ENCODE results near the gene PPAN.
A peak's percentile ranks its signal among the peaks of the same experiment; 100 is the strongest.

PPAN gene

DNA sequence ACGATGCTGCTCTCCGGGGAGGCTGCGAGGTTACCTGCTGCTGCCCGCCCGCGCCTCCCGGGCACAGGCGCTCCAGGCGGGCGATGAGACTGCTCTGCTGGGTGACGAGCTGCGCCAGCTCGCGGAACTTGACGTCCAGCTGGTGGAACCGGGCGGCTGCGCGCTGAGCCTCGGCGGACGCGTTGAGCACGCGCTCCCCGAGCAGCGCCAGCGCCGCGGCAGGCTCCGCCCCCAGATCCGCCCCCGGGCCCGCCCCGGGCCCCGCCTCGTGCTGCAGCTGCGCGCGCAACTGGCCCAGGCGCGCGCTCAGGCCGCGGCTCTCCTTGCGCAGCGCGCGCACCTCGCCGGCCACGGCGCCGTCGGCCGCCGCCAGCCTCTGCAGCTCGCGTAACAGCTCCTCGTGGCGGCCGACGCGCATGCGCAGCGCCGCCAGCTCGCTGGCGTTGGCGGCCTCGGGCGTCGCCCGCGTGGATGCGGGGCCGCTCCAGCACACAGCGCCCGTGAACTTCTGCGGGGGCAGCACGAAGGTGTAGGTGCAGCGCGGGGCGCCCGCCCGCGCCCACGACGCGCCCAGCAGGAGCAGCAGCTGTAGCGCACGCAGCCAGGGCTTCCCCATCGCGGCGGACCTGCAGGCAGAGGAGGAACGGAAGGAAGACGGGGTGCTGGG, 10.1 kb upstream of the PPAN start (continued):
- TF ChIP-seq, protein P1, sequence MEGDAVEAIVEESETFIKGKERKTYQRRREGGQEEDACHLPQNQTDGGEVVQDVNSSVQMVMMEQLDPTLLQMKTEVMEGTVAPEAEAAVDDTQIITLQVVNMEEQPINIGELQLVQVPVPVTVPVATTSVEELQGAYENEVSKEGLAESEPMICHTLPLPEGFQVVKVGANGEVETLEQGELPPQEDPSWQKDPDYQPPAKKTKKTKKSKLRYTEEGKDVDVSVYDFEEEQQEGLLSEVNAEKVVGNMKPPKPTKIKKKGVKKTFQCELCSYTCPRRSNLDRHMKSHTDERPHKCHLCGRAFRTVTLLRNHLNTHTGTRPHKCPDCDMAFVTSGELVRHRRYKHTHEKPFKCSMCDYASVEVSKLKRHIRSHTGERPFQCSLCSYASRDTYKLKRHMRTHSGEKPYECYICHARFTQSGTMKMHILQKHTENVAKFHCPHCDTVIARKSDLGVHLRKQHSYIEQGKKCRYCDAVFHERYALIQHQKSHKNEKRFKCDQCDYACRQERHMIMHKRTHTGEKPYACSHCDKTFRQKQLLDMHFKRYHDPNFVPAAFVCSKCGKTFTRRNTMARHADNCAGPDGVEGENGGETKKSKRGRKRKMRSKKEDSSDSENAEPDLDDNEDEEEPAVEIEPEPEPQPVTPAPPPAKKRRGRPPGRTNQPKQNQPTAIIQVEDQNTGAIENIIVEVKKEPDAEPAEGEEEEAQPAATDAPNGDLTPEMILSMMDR (tag by site-specific recombination; IDR thresholded peaks at IDR 0.05): 0 out of 2 replicates have a peak, but pooled peaks have one; percentile 16
- TF ChIP-seq ZIC2 (tag by site-specific recombination; IDR thresholded peaks at IDR 0.05): peak; percentile 80
- TF ChIP-seq ZBTB8A (tag by site-specific recombination; IDR thresholded peaks at IDR 0.05): peak; percentile 51
- TF ChIP-seq, protein P2, sequence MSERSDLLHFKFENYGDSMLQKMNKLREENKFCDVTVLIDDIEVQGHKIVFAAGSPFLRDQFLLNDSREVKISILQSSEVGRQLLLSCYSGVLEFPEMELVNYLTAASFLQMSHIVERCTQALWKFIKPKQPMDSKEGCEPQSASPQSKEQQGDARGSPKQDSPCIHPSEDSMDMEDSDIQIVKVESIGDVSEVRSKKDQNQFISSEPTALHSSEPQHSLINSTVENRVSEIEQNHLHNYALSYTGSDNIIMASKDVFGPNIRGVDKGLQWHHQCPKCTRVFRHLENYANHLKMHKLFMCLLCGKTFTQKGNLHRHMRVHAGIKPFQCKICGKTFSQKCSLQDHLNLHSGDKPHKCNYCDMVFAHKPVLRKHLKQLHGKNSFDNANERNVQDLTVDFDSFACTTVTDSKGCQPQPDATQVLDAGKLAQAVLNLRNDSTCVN (tag by site-specific recombination; optimal IDR thresholded peaks at IDR 0.05): peak; percentile 78
- TF ChIP-seq, protein P3, sequence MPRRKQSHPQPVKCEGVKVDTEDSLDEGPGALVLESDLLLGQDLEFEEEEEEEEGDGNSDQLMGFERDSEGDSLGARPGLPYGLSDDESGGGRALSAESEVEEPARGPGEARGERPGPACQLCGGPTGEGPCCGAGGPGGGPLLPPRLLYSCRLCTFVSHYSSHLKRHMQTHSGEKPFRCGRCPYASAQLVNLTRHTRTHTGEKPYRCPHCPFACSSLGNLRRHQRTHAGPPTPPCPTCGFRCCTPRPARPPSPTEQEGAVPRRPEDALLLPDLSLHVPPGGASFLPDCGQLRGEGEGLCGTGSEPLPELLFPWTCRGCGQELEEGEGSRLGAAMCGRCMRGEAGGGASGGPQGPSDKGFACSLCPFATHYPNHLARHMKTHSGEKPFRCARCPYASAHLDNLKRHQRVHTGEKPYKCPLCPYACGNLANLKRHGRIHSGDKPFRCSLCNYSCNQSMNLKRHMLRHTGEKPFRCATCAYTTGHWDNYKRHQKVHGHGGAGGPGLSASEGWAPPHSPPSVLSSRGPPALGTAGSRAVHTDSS (tag by site-specific recombination; IDR thresholded peaks at IDR 0.05): no peak
- TF ChIP-seq ZNF514 (tag by site-specific recombination; IDR thresholded peaks at IDR 0.05): no peak
- TF ChIP-seq, protein P4, sequence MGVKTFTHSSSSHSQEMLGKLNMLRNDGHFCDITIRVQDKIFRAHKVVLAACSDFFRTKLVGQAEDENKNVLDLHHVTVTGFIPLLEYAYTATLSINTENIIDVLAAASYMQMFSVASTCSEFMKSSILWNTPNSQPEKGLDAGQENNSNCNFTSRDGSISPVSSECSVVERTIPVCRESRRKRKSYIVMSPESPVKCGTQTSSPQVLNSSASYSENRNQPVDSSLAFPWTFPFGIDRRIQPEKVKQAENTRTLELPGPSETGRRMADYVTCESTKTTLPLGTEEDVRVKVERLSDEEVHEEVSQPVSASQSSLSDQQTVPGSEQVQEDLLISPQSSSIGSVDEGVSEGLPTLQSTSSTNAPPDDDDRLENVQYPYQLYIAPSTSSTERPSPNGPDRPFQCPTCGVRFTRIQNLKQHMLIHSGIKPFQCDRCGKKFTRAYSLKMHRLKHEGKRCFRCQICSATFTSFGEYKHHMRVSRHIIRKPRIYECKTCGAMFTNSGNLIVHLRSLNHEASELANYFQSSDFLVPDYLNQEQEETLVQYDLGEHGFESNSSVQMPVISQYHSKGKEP (tag by site-specific recombination; IDR thresholded peaks at IDR 0.05): 0 out of 2 replicates have a peak, but pooled peaks have one; percentile 12
- TF ChIP-seq, protein P5, sequence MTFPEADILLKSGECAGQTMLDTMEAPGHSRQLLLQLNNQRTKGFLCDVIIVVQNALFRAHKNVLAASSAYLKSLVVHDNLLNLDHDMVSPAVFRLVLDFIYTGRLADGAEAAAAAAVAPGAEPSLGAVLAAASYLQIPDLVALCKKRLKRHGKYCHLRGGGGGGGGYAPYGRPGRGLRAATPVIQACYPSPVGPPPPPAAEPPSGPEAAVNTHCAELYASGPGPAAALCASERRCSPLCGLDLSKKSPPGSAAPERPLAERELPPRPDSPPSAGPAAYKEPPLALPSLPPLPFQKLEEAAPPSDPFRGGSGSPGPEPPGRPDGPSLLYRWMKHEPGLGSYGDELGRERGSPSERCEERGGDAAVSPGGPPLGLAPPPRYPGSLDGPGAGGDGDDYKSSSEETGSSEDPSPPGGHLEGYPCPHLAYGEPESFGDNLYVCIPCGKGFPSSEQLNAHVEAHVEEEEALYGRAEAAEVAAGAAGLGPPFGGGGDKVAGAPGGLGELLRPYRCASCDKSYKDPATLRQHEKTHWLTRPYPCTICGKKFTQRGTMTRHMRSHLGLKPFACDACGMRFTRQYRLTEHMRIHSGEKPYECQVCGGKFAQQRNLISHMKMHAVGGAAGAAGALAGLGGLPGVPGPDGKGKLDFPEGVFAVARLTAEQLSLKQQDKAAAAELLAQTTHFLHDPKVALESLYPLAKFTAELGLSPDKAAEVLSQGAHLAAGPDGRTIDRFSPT (tag by site-specific recombination; IDR thresholded peaks at IDR 0.05): peak; percentile 47; the same call in 1 of the 2 replicates
- TF ChIP-seq ZFHX2 (tag by site-specific recombination; conservative IDR thresholded peaks at IDR 0.05): peak; percentile 97
- no peak for TF ChIP-seq ZNF114 (tag by site-specific recombination; IDR thresholded peaks at IDR 0.05)
- 0 out of 2 replicates have a peak, but pooled peaks have one; percentile 67 for TF ChIP-seq ZNF785 (tag by site-specific recombination; IDR thresholded peaks at IDR 0.05)

DNA sequence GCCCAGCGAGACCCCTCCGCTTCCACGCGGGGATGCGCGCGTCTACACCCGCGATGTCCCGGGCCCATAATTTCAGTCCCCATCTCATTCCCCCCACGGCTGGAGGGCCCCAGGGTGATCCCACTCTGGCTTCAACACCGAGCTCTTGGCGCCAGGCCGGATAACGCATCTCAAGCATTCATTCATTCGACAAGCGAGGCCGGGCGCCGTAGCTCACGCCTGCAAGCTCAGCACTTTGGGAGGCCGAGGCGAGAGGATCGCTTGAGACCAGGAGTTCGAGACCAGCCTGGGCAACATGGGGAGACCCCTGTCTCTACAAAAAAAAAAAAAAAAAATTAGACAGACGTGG, 9.6 kb upstream of the PPAN start:
- POLR2A ChIA-PET: interaction anchor here (0.9 to 2.5 kb wide), 8 partner anchors 10 to 162 kb away, joined by 3 to 26 read pairs (median 4); partner anchors contain the start of genes P2RY11 and PPAN
- H3K4me3 ChIP-seq (ENCODE audit: low read depth, low read length): no peak overlapping the region; the same call in 1 of the 2 replicates
- H3K36me3 ChIP-seq (ENCODE audit: control insufficient read depth in 2 of 2, insufficient read depth in 1 of 2, low read length in 2 of 2): no peaks in the 10 kb centered on the region
- CTCF ChIA-PET: interaction anchor here (0.6 to 2.3 kb wide), 7 partner anchors 13 to 664 kb away, joined by 3 to 15 read pairs (median 5); no protein-coding TSS in a partner anchor
- H3K27ac ChIP-seq (ENCODE audit: extremely low read depth, low read depth, low read length): no peak overlapping the region; the same call in 1 of the 2 replicates
- H3K9me3 ChIP-seq (ENCODE audit: control insufficient read depth, insufficient read depth, low read depth, low read length): no peaks in the 10 kb centered on the region
- no peaks in the 10 kb centered on the region for H3K4me1 ChIP-seq (ENCODE audit: control insufficient read depth, insufficient read depth, low read length)
- TF ChIP-seq ZNF501 (tag by site-specific recombination; IDR thresholded peaks at IDR 0.05) (no peak), ZNF677 (tag by site-specific recombination; IDR thresholded peaks at IDR 0.05) (no peak), ZNF221 (tag by site-specific recombination; IDR thresholded peaks at IDR 0.05; ENCODE audit: borderline replicate concordance) (no peak), TCF7L2 (IDR thresholded peaks at IDR 0.05; ENCODE audit: borderline replicate concordance, low read depth, low read length) (no peak), ZNF274 (IDR thresholded peaks at IDR 0.05; ENCODE audit: low read length) (no peak), ZNF274 (tag by site-specific recombination; IDR thresholded peaks at IDR 0.05; ENCODE audit: borderline replicate concordance) (no peak)
- TF ChIP-seq, protein P6, sequence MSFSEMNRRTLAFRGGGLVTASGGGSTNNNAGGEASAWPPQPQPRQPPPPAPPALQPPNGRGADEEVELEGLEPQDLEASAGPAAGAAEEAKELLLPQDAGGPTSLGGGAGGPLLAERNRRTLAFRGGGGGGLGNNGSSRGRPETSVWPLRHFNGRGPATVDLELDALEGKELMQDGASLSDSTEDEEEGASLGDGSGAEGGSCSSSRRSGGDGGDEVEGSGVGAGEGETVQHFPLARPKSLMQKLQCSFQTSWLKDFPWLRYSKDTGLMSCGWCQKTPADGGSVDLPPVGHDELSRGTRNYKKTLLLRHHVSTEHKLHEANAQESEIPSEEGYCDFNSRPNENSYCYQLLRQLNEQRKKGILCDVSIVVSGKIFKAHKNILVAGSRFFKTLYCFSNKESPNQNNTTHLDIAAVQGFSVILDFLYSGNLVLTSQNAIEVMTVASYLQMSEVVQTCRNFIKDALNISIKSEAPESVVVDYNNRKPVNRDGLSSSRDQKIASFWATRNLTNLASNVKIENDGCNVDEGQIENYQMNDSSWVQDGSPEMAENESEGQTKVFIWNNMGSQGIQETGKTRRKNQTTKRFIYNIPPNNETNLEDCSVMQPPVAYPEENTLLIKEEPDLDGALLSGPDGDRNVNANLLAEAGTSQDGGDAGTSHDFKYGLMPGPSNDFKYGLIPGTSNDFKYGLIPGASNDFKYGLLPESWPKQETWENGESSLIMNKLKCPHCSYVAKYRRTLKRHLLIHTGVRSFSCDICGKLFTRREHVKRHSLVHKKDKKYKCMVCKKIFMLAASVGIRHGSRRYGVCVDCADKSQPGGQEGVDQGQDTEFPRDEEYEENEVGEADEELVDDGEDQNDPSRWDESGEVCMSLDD (tag by site-specific recombination; IDR thresholded peaks at IDR 0.05): peak; percentile 17; the same call in 1 of the 2 replicates
- TF ChIP-seq, protein P7, sequence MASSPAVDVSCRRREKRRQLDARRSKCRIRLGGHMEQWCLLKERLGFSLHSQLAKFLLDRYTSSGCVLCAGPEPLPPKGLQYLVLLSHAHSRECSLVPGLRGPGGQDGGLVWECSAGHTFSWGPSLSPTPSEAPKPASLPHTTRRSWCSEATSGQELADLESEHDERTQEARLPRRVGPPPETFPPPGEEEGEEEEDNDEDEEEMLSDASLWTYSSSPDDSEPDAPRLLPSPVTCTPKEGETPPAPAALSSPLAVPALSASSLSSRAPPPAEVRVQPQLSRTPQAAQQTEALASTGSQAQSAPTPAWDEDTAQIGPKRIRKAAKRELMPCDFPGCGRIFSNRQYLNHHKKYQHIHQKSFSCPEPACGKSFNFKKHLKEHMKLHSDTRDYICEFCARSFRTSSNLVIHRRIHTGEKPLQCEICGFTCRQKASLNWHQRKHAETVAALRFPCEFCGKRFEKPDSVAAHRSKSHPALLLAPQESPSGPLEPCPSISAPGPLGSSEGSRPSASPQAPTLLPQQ (tag by site-specific recombination; IDR thresholded peaks at IDR 0.05): 0 out of 2 replicates have a peak, but pooled peaks have one; percentile 14
- TF ChIP-seq, protein P1 (tag by site-specific recombination; IDR thresholded peaks at IDR 0.05): no peak
